ENCODE data around the gene UCK2.

The UCK2 gene

GRCh38 chr1:165947797-165948455, 120.5 kb downstream of the UCK2 start:
- DNase-seq, result no peak

GRCh38 chr1:165949335-165950130, 122.1 kb downstream of the UCK2 start:
- DNase-seq, result no peak

- DNase-seq, result no peak
Measured at GRCh38 chr1:165954940-165955339, 127.5 kb downstream of the UCK2 start.

GRCh38 chr1:165958306-165958705, 130.9 kb downstream of the UCK2 start:
- no peak for DNase-seq

- no peak for DNase-seq
Measured at GRCh38 chr1:165960136-165960535, 132.7 kb downstream of the UCK2 start.

- no peak for DNase-seq
Measured at GRCh38 chr1:165960881-165961280, 133.5 kb downstream of the UCK2 start.

Measured in activated T-cell treated with anti-CD3 and anti-CD28 coated beads for 4 hours (primary cell).